GM18520 (cell line): Measurements from ENCODE around the gene PIAS4.
"Not testable (repeated sequence)": the region's sequence is repeated elsewhere in the genome, so short reads cannot be mapped to it uniquely, and the experiment has no call there.

Experiments used
- ATAC-seq: cut with Tn5 transposase; IDR thresholded peaks from one replicate; pipeline ENCODE4 v1.9.1; 2021; ENCODE audit not compliant: unreplicated experiment

Gene PIAS4

GRCh38 chr19:4007021-4007835, at the start of gene PIAS4:
Gene PIAS4 (plus strand): TSS chr19:4007736. CDS start chr19:4007761, 25 bp downstream.
- peak; percentile 78 for ATAC-seq

- ATAC-seq: no peak
These were observed 48.4 kb upstream of the PIAS4 start for GRCh38 chr19:3958836-3959765.

- no peak for ATAC-seq
These were observed 47.8 kb upstream of the PIAS4 start for GRCh38 chr19:3959766-3960131.

GRCh38 chr19:3961007-3961406, 46.5 kb upstream of the PIAS4 start:
- ATAC-seq: no peak

- ATAC-seq: no peak
These were observed 43.9 kb upstream of the PIAS4 start for GRCh38 chr19:3963458-3964255.

GRCh38 chr19:3964256-3965194, 43.0 kb upstream of the PIAS4 start:
- no peak for ATAC-seq

- no peak for ATAC-seq
These were observed 41.2 kb upstream of the PIAS4 start for GRCh38 chr19:3966051-3967017.

GRCh38 chr19:3967983-3968382, 39.6 kb upstream of the PIAS4 start:
- ATAC-seq: not testable (repeated sequence)

- ATAC-seq: no peak
These were observed 38.7 kb upstream of the PIAS4 start for GRCh38 chr19:3968556-3969434.

- ATAC-seq: no peak
These were observed 37.9 kb upstream of the PIAS4 start for GRCh38 chr19:3969435-3970312.

GRCh38 chr19:3970313-3970807, 37.2 kb upstream of the PIAS4 start:
- ATAC-seq: no peak

- ATAC-seq: peak; percentile 93
These were observed 36.5 kb upstream of the PIAS4 start, which contains the start of gene DAPK3 for GRCh38 chr19:3970808-3971598. Gene DAPK3 (minus strand): TSS chr19:3971099. CDS start chr19:3969735, 1,364 bp downstream.

- no peak for ATAC-seq
These were observed 32.4 kb upstream of the PIAS4 start for GRCh38 chr19:3975144-3975543.

GRCh38 chr19:3975637-3976087, 31.9 kb upstream of the PIAS4 start:
- ATAC-seq: no peak

GRCh38 chr19:3976495-3977241, 30.9 kb upstream of the PIAS4 start:
- ATAC-seq: no peak
